GM18526 (cell line): ENCODE data around the gene MEGF9.

Experiments used
- POLR2A ChIP-seq: IDR thresholded peaks from 3 replicates; pipeline ENCODE4 v1.6.1; 2011; ENCODE audit not compliant: insufficient read length; ENCODE audit errors: extremely low read depth

The MEGF9 gene

DNA sequence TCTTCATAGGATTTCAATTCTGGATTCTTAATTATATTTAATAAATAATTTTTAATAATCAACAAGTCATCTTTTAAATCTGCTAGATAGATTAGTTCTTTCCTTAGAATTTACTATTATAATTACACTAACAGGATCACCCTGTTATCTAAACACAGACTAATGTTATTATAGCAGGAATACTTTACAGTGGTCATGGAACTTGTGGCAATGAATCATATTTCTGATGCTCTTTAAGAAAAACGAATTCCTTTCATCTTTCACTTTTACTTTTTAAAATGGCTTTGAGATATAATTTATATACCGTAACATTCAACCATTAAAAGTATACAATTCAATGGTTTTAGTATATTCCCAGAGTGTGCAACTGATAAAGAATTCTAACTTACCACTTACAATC is 104.6 kb downstream of the MEGF9 start:
- no peak for TF ChIP-seq POLR2A

DNA sequence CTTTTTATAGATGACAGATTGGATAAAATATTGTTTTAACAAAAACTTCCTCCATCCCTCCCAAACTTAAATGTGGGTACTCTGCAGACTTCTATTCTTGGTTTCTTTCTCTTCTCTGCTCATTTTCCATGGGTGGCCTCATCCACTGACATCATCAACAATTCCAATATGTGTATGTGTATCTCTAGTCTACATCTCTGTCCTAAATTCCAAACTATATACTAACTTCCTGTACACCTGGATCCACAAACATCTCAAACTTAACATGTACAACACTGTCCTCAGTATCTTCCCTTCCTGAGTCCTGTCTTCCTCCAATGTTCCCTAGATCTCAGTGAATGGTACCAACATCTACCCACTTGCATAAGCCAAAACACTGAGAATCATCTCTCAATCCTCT is 105.8 kb downstream of the MEGF9 start:
- TF ChIP-seq POLR2A: no peak

DNA sequence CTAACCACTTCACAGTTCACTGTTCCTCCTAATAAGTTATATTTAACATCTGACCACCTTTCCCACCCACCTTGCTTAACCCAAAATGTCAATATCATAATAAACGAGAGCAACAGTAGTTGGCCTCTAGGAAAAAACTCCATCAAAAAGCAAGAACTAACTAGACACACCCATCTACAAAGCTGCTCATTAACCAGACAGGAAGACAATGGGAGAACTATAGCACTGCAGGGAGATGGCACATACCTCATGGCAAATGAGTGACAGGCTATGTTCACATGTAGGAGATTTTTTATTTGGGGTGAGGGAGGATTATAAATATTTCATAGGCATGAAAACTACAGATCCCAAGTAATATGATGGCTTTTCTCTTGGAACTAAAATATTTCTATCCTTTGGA is 110.7 kb downstream of the MEGF9 start:
- TF ChIP-seq POLR2A: no peak

DNA sequence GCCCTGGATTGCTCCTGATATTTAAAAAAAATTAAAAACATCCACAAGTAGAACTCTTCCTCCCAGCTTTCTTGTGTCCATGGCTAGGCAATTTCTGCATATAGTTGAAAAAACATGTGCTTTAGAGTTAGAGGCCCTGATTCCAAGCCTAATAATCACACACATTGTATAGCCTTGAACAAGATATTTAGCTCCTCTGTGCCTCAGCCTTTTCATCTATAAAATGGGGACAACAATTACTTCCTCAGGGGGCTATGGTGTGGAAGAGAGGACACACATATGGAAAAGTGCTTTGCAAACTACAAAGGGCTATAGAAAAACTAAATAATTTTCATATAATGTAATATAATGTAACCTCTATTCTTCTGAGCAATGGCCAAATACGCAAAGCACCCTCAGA is 111.3 kb downstream of the MEGF9 start:
- TF ChIP-seq POLR2A: no peak

DNA sequence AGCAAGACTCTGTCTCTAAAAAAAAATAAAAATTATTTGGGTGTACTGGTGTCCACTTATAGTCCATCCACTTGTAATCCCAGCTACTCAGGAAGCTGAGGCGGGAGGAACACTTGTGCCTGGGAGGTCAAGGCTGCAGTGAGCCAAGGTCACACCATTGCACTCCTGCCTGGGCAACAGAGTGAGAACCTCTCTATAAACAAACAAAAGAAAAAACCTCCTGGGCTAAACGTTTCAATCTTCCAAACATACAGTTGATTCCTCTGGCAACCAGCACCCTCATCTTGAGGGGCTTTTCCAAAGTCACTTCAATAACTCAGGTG is 120.4 kb downstream of the MEGF9 start:
- no peak for TF ChIP-seq POLR2A

DNA sequence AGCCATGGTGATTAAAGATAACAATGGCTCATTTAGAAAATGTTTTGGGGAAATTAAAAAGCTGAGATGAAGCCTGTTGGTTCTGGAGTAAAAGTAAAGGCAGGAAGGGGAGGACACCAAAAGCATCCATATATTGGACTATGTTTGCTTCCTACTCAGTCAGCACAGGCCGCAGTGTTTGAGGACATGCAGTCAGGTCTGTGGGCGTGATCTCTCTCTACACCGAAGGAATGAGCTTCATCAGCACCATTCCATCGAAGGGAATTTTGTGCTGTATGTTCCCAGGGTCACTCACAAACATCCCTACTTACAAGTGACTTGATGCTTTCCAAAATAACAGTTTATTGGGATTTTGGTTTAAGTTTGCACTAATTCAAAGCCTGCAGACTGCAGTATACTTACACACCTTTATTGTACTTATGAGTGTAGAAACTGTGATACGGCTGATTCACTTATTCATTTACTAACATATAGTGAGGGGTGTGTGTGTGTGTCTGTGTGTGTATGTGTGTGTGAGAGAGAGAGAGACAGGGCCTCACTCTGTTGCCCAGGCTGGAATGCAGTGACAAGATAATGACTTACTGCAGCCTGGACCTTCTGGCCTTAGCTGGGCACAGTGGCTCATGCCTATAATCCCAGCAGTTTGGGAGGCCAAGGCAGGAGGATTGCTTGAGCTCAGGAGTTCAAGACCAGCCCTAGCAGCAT is 120.9 kb downstream of the MEGF9 start:
- no peak for TF ChIP-seq POLR2A

DNA sequence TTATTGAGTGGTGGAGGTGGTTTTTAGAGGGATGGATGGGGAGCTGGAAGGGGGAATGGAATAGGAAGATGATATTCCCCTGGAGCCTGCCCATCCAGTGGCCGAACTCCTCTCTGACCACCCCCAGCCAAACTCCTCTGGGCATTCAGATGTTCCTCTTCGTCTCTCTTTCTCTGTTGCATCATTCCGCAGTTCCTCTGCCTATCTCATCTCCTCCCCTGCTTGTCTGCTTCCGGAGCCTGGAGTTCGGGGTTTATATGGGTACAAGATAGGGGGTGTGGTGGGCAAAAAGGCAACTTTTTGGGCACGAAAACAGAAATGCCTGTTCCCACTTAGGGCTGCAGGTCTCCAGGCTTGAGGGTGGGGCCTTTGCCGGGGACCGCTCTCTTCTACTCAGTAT is 122.1 kb downstream of the MEGF9 start:
- no peak for TF ChIP-seq POLR2A

DNA sequence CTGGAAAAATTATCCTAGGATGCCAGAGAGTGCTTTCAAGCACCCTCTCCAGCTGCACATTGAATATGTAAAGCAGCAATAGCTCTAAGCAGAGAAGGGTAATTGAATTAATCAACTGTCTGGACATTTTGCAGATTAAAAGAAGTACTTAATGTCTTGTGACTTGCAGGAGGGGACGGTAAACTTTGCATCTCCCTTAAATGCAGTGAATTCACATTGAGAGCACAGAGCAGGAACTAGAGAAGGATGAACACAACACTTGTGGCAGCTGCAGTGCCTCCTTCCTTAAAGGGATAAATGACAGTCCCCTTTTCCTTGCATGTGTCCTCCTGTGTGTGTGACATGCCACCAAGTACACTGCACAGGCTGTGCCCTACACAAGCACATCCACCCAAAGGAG is 126.9 kb downstream of the MEGF9 start:
- TF ChIP-seq POLR2A: no peak

DNA sequence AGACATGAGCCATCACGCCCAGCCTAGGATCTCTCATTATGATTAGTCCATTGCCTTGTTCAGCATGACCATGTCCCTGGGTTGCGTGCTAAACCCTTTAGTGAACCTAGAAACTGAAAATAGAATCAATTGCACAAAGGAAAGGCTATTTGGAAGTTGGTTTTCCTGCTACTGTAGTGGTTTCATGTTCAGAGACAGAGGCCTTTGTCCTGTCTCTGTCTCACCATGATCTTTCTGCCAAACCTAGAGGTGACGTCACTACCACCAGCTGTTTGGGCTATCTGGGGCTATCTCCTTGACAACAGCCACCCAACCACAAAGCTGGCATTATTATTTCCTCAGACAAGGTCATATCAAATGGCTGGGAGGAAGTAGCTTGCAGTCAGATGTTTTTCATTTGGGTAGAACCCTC is 130.3 kb downstream of the MEGF9 start:
- TF ChIP-seq POLR2A: no peak

DNA sequence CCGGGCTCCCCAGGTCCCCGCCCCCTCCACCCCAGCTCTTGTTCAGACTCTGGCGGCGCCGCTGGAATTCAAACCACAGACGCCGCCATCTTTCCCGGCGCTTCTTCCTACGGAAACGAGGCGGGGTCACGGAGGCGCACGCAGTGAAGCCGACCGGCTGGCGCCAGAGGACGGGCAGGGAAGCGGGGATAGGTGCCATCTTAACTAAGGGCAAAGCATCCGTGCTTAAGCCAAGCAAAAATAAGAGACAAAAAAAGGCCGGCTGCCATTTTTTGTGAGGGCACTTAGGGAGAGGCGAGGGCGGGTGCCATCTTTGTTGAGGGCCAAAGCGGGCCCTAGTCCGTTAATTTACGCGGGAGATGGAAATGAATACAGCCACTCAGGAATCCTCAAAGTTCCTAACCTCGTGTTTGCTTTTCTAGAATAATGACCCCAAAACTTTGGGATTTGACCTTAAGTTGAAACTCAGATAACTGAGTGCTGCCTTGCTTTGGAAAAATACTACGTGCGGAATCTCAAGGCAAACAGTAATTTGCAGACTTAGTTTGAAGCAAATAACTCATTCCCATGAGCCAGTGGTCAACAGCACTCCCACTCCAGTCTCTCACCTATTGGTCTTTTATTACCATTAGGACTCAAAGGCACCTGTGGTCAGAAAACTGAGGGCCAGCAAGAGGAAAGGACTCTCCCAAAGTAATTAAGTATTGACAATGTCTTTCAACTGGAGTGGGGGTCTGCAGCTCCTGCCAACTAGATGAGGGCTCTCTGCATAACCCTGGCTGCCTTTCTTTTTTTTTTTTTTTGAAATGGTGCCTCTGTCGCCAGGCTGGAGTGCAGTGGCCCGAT is 134.0 kb downstream of the MEGF9 start, which contains the start of gene CDK5RAP2:
TSS of gene CDK5RAP2 (minus strand) at position 117 of the 846 bp plus-strand sequence. CDS start 189 bp downstream, outside the sequence.
- TF ChIP-seq POLR2A: peak; percentile 45

DNA sequence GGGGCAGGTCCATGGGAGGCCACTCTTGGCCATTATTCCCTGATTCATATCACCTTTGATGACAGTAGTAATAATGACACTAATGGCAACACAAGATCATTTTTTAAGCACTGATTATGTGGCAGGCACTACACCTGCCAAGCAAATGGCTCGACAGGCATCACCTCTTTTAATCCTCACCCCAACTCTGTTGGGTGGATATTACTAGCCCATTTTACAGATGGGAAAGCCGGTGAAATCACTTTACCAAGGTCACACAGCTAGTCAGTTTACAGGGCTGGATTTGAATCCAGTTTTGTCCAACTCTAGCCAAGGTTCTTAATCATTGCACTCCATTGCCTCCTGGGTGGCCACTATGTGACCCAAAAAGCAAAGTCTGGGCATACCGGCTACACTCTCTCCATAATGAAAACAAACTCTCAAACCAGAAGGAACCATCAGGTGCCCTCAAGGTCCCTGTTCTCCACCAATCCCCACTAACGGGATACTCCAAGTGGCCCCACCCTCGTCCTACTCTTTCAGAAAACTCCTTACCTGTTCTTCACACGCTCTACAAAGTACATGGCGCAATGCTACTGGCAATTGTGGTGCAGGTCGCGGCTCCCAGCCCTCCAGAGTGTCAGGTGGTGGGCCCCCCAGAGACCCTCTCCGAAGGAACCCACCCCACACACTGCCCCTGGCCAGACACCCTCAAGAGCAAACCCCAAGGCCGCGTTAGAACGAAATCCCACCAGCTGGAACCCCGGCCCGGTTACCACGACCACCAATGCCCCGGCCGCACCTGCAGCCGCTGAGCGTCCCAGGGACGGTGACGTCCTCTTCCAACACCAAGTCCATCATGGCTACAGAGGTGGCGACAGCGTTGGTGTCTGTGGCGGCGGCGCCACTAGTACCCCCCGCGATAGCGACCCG is 134.9 kb downstream of the MEGF9 start:
- TF ChIP-seq POLR2A: no peak

DNA sequence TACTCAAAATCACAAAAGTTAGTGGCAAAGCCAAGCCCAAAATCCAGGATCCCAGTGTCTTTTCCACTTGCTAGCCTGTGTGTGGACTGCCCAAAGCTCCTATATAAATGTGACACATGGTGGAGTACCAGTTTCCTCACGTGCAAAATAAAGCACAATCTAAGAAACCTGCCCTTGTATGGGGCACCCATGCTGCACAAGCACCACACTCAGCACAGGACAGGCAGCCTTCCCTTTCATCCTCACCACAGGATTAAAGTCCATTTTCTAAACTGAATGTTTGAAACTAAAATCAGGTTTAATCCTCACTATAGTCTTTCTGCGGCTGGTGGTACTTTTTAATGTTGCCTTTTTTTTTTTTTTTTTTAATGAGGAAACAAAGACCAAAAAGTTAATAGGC is 139.8 kb downstream of the MEGF9 start:
- no peak for TF ChIP-seq POLR2A

DNA sequence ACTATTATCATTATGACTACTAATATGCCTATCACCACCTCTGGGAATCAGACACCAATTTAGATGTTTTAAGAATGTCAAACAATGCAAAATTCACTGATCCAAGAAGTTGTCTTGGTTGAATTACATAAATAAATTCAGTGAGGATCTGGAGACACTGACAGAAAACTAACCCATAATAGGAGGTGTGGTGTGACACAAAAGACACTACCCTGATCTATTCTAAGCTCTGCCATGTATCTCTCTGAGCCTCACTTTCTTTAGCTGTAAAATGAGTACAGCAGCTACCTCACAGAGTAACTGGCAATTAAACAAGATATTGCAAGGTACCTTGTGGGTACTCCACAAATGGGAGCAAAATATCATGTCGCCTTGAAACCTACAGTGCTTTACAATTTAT is 141.8 kb downstream of the MEGF9 start:
- TF ChIP-seq POLR2A: no peak

DNA sequence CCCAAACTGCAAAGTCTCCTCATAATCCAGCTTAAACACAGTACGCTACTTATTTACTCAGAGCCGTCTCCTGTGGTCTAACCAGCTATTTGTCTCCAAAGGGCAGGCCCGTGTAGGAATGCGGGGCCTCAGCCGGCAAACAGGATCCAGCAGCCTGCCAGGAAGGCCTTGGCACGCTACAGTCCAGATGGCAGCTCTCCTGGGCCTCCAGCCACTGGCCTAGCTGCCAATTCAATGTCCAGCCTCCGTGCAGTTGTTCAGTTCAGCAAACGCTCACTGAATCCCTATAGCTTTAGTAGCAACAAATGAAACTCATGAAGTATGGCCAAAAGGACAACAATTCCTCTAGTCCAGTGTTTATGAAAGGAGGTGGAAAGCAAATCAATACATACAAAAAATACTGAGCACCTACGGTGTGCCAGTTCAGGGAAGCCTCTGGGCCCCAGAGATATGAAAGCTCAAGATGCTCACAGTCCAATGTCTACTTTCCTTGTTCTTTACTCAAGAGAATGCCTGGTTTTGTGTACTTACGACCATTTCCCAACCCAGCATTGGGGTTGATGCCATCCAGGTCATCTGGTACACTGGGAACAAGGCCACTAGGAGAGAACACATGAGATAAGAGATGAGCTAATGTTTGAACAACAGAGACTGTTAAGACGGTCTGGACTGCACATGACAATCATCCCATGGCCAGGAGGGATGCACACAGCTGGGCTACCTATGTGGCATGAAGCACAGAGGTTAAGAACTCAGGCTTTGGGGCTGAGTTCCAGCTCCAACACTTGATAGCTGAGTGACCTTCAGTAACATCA is 142.6 kb downstream of the MEGF9 start:
- no peak for TF ChIP-seq POLR2A

DNA sequence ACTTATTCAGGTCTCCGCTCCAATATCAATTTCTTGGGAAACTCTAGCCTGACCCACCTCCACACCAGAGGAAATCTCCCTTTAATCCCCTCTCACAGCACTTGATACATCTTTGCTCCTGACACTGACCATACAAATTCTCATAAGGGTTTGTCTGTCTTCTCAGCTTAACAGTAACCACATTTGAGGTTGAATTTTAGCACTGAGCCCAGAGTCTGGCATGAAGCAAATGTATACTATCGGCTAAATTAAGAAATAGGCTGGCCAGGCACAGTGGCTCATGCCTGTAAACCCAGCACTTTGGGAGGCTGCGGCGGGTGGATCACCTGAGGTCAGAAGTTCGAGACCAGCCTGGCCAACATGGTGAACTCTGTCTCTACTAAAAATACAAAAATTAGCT is 144.0 kb downstream of the MEGF9 start:
- no peak for TF ChIP-seq POLR2A
